ENCODE measurements around the gene ANAPC5. TPM values are rescaled to one million over a fixed set of nuclear protein-coding genes. Genes with fewer than 3 reads are reported as not detected.
"Not testable (repeated sequence)": the region's sequence is repeated elsewhere in the genome, so short reads cannot be mapped to it uniquely, and the experiment has no call there.

ANAPC5 gene
- total RNA-seq, 3 donors from 2014 or later (not counting 1 experiment from before 2014, with no cell fraction given) = 134 to 171 (median 163) TPM

GRCh38 chr12:121391619-121392324 is 39.6 kb upstream of the ANAPC5 start:
- Histone ChIP-seq H3K4me1 (ENCODE audit: control insufficient read depth, insufficient read depth, low read length) (peaks cover 7% of the 10 kb centered on the region), H3K4me3 (ENCODE audit: low read length) (no peak overlapping the region), H3K9me3 (ENCODE audit: control insufficient read depth, insufficient read depth, low read length) (no peaks in the 10 kb centered on the region), H3K27me3 (ENCODE audit: control insufficient read depth, insufficient read depth, low read length) (no peaks in the 10 kb centered on the region), H3K36me3 (ENCODE audit: control insufficient read depth, insufficient read depth, low read length) (no peaks in the 10 kb centered on the region), H3K27ac (ENCODE audit: low read length) (peak overlapping the region; percentile 37)
- Mint-ChIP-seq H3K4me3 (peak overlapping the region; percentile 15), H3K4me1 (peaks cover 5 to 10% of the 10 kb centered on the region in 2 donors), H3K9me3 (no peaks in the 10 kb centered on the region), H3K36me3 (no peaks in the 10 kb centered on the region), H3K27me3 (ENCODE audit: low read depth in 2 of 2) (no peaks in the 10 kb centered on the region), H3K27ac (peak overlapping the region; percentile 21 to 74)
- DNase-seq = peak in 1 of 2 donors; percentile 53
- 60% methylated on average over 10 of the region's 10 CpGs for WGBS (ENCODE audit: insufficient coverage)
- intact Hi-C loops (cut with micrococcal nuclease) = no loop called here
- TF ChIP-seq CTCF (IDR thresholded peaks at IDR 0.05) = no peak
- peak; percentile 57 to 78 (median 60) for ATAC-seq

GRCh38 chr12:121390856-121391255 is 38.6 kb upstream of the ANAPC5 start:
- H3K4me1 ChIP-seq (ENCODE audit: control insufficient read depth, insufficient read depth, low read length) = peaks cover 7% of the 10 kb centered on the region
- no peaks in the 10 kb centered on the region for H3K9me3 Mint-ChIP-seq
- no peak overlapping the region for H3K4me3 Mint-ChIP-seq
- H3K27me3 ChIP-seq (ENCODE audit: control insufficient read depth, insufficient read depth, low read length) = no peaks in the 10 kb centered on the region
- intact Hi-C loops (cut with micrococcal nuclease) = no loop called here
- no peak for DNase-seq
- no peak for TF ChIP-seq CTCF (IDR thresholded peaks at IDR 0.05)
- WGBS (ENCODE audit: insufficient coverage) = 100% methylated on average over 1 of the region's 2 CpGs
- H3K9me3 ChIP-seq (ENCODE audit: control insufficient read depth, insufficient read depth, low read length) = no peaks in the 10 kb centered on the region
- no peaks in the 10 kb centered on the region for H3K36me3 ChIP-seq (ENCODE audit: control insufficient read depth, insufficient read depth, low read length)
- H3K27ac ChIP-seq (ENCODE audit: low read length) = no peak overlapping the region
- no peak overlapping the region for H3K27ac Mint-ChIP-seq
- no peaks in the 10 kb centered on the region for H3K27me3 Mint-ChIP-seq (ENCODE audit: low read depth in 2 of 2)
- H3K36me3 Mint-ChIP-seq = no peaks in the 10 kb centered on the region
- ATAC-seq = no peak
- peaks cover 5 to 10% of the 10 kb centered on the region in 2 donors for H3K4me1 Mint-ChIP-seq
- no peak overlapping the region for H3K4me3 ChIP-seq (ENCODE audit: low read length)

DNA sequence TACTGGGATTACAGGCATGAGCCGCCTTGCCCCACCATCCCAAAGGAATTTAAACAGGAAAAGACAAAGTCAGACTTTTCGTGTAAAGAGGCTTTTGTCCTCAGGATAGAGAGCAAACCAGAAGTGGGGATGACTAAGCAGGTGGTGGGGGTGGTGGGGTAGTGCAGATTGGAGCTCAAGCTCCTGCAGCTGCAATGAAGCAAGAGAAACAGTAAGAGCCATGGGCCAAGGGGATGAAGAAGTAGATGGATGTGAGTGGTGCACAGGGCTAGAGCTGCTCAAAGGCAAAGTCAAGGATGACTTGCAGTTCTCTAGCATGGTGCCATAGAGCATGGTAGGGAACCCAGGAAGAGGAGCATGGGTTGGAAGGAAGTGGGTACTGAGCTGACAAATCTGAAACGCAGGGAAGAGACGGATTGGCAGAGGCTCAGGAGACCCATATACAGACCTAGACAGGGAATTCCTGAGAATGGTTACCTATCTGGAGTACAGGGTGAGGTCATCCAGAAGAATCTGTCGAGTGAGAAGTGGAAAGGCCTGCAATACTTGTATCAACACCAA is 36.3 kb upstream of the ANAPC5 start:
- no peak overlapping the region for H3K27ac Mint-ChIP-seq
- 56% methylated on average over 5 of the region's 5 CpGs for WGBS (ENCODE audit: insufficient coverage)
- no peak overlapping the region for H3K4me3 Mint-ChIP-seq
- no peaks in the 10 kb centered on the region for H3K9me3 Mint-ChIP-seq
- Histone ChIP-seq H3K9me3 (ENCODE audit: control insufficient read depth, insufficient read depth, low read length) (no peaks in the 10 kb centered on the region), H3K27ac (ENCODE audit: low read length) (no peak overlapping the region), H3K27me3 (ENCODE audit: control insufficient read depth, insufficient read depth, low read length) (no peaks in the 10 kb centered on the region), H3K4me3 (ENCODE audit: low read length) (no peak overlapping the region), H3K4me1 (ENCODE audit: control insufficient read depth, insufficient read depth, low read length) (peaks cover 7% of the 10 kb centered on the region), H3K36me3 (ENCODE audit: control insufficient read depth, insufficient read depth, low read length) (no peaks in the 10 kb centered on the region)
- peaks cover 5 to 10% of the 10 kb centered on the region in 2 donors for H3K4me1 Mint-ChIP-seq
- ATAC-seq (no peak), DNase-seq (no peak)
- H3K27me3 Mint-ChIP-seq (ENCODE audit: low read depth in 2 of 2) = no peaks in the 10 kb centered on the region
- intact Hi-C loops (cut with micrococcal nuclease) = no loop called here
- H3K36me3 Mint-ChIP-seq = no peaks in the 10 kb centered on the region
- TF ChIP-seq CTCF (IDR thresholded peaks at IDR 0.05) = no peak

GRCh38 chr12:121384891-121385290 is 32.7 kb upstream of the ANAPC5 start:
- WGBS (ENCODE audit: insufficient coverage) = 90% methylated on average over 6 of the region's 6 CpGs
- H3K4me3 Mint-ChIP-seq; H3K36me3 ChIP-seq (ENCODE audit: control insufficient read depth, insufficient read depth, low read length); H3K4me1 Mint-ChIP-seq; H3K9me3 Mint-ChIP-seq; intact Hi-C loops (cut with micrococcal nuclease); H3K4me3 ChIP-seq (ENCODE audit: low read length); ATAC-seq; H3K27ac ChIP-seq (ENCODE audit: low read length); H3K27ac Mint-ChIP-seq; H3K9me3 ChIP-seq (ENCODE audit: control insufficient read depth, insufficient read depth, low read length); H3K27me3 Mint-ChIP-seq (ENCODE audit: low read depth in 2 of 2); H3K36me3 Mint-ChIP-seq; H3K4me1 ChIP-seq (ENCODE audit: control insufficient read depth, insufficient read depth, low read length); H3K27me3 ChIP-seq (ENCODE audit: control insufficient read depth, insufficient read depth, low read length); DNase-seq: not testable (repeated sequence)

Data from natural killer cell (primary cell).